OCI-LY1 (cell line): ENCODE data around the gene KCTD16.

Source experiments
- H2AFZ ChIP-seq: fragments of 200-600 bp; sonication (generic), shearing (Covaris generic); 2 replicates; pipeline ENCODE4 v1.6.0; 2014; ENCODE audit warnings: antibody characterized with exemption, mild to moderate bottlenecking, low read length
- H3F3A ChIP-seq: fragments of 200-600 bp; sonication (generic), shearing (Covaris generic); 2 replicates; pipeline ENCODE4 v1.6.0; 2014; ENCODE audit warnings: mild to moderate bottlenecking, antibody characterized with exemption, low read length, moderate library complexity; ENCODE audit not compliant: insufficient read depth
- H3K27ac ChIP-seq: fragments of 200-600 bp; sonication (generic); 2 replicates; pipeline ENCODE4 v1.5.1; 2014; ENCODE audit warnings: low read length, mixed run types, mild to moderate bottlenecking, low read depth; ENCODE audit not compliant: poor library complexity, severe bottlenecking
- H3K27me3 ChIP-seq: fragments of 200-600 bp; sonication (generic); 2 replicates; pipeline ENCODE4 v1.6.0; 2014; ENCODE audit warnings: antibody characterized with exemption, mild to moderate bottlenecking, low read length, moderate library complexity; ENCODE audit not compliant: insufficient read depth
- H3K36me3 ChIP-seq: fragments of 200-600 bp; sonication (generic); 2 replicates; pipeline ENCODE4 v1.6.1; 2014; ENCODE audit warnings: mild to moderate bottlenecking, antibody characterized with exemption, low read length, moderate library complexity, mixed read lengths; ENCODE audit not compliant: insufficient read depth
- H3K4me1 ChIP-seq: fragments of 200-600 bp; sonication (generic); 2 replicates; pipeline ENCODE4 v1.5.1; 2014; ENCODE audit warnings: mild to moderate bottlenecking, low read length, moderate library complexity; ENCODE audit not compliant: insufficient read depth, severe bottlenecking
- H3K4me2 ChIP-seq: fragments of 200-600 bp; sonication (generic), shearing (Covaris generic); 2 replicates; pipeline ENCODE4 v1.6.1; 2014; ENCODE audit warnings: low read length
- H3K4me3 ChIP-seq: fragments of 200-600 bp; sonication (generic); 2 replicates; pipeline ENCODE4 v1.5.1; 2014; ENCODE audit warnings: low read length, low read depth, mild to moderate bottlenecking, mixed read lengths; ENCODE audit not compliant: poor library complexity, severe bottlenecking
- H3K79me2 ChIP-seq: fragments of 200-600 bp; shearing (Covaris generic); 2 replicates; pipeline ENCODE4 v1.6.1; 2016; ENCODE audit warnings: mixed run types, low read length, mixed read lengths; ENCODE audit not compliant: insufficient read depth
- H3K9ac ChIP-seq: fragments of 200-600 bp; sonication (generic), shearing (Covaris generic); 2 replicates; pipeline ENCODE4 v1.6.1; 2014; ENCODE audit warnings: mild to moderate bottlenecking, low read length, mixed read lengths
- H3K9me2 ChIP-seq: fragments of 200-600 bp; sonication (generic), shearing (Covaris generic); 2 replicates; pipeline ENCODE4 v1.6.1; 2014; ENCODE audit warnings: low read depth, mild to moderate bottlenecking, low read length, mixed read lengths
- H3K9me3 ChIP-seq: fragments of 200-600 bp; shearing (Covaris generic); 2 replicates; pipeline ENCODE4 v1.6.1; 2014; ENCODE audit warnings: low read length, mixed read lengths
- H4K20me1 ChIP-seq: fragments of 200-600 bp; sonication (generic), shearing (Covaris generic); 2 replicates; pipeline ENCODE4 v1.6.0; 2016; ENCODE audit warnings: mild to moderate bottlenecking, low read length; ENCODE audit not compliant: insufficient read depth
- EZH2 ChIP-seq: fragments of 200-600 bp; sonication (generic), shearing (Covaris generic); IDR thresholded peaks from 2 replicates; pipeline ENCODE4 v1.8.0; 2017; ENCODE audit warnings: borderline replicate concordance, mixed run types, mild to moderate bottlenecking, antibody characterized with exemption, low read length, moderate library complexity, mixed read lengths
- TF ChIP-seq, protein P1 (sequence below): fragments of 200-600 bp; sonication (generic), shearing (Covaris generic); IDR thresholded peaks from 2 replicates; pipeline ENCODE4 v1.5.1; 2017; ENCODE audit warnings: mild to moderate bottlenecking, antibody characterized with exemption, low read length, moderate library complexity, mixed read lengths

KCTD16 gene

DNA sequence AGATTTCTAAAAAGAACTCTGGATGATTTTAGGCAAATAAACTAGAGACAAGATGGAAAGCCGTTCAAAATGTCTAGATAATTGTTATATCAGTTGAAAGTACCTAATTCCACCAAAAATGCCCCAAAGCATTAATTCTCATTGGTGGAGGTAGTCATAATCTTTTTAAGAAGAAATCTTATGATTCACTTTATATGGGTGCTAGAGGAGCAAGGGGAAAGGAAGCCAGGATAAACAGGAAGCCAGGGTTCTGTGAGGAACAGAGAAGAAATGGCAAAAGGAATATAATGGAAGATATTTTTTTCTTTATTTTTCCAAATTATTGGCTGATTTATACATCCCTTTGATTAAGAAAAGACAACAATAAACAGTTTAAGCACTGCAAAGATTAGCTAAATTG lies 8.0 kb upstream of the KCTD16 start:
- no peaks in the 10 kb centered on the region for H3K9me3 ChIP-seq
- no peaks in the 10 kb centered on the region for H3K79me2 ChIP-seq
- TF ChIP-seq, protein P1, sequence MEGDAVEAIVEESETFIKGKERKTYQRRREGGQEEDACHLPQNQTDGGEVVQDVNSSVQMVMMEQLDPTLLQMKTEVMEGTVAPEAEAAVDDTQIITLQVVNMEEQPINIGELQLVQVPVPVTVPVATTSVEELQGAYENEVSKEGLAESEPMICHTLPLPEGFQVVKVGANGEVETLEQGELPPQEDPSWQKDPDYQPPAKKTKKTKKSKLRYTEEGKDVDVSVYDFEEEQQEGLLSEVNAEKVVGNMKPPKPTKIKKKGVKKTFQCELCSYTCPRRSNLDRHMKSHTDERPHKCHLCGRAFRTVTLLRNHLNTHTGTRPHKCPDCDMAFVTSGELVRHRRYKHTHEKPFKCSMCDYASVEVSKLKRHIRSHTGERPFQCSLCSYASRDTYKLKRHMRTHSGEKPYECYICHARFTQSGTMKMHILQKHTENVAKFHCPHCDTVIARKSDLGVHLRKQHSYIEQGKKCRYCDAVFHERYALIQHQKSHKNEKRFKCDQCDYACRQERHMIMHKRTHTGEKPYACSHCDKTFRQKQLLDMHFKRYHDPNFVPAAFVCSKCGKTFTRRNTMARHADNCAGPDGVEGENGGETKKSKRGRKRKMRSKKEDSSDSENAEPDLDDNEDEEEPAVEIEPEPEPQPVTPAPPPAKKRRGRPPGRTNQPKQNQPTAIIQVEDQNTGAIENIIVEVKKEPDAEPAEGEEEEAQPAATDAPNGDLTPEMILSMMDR: no peak
- no peak for TF ChIP-seq EZH2
- peaks cover 71% of the 10 kb centered on the region for H3K36me3 ChIP-seq
- no peak overlapping the region for H2AFZ ChIP-seq
- no peak overlapping the region for H3K9ac ChIP-seq
- no peaks in the 10 kb centered on the region for H4K20me1 ChIP-seq
- H3K27me3 ChIP-seq: no peaks in the 10 kb centered on the region
- H3K9me2 ChIP-seq: no peaks in the 10 kb centered on the region
- H3F3A ChIP-seq: no peaks in the 10 kb centered on the region
- H3K4me2 ChIP-seq: no peak overlapping the region
- no peak overlapping the region for H3K4me3 ChIP-seq
- H3K27ac ChIP-seq: no peak overlapping the region
- H3K4me1 ChIP-seq: no peaks in the 10 kb centered on the region

DNA sequence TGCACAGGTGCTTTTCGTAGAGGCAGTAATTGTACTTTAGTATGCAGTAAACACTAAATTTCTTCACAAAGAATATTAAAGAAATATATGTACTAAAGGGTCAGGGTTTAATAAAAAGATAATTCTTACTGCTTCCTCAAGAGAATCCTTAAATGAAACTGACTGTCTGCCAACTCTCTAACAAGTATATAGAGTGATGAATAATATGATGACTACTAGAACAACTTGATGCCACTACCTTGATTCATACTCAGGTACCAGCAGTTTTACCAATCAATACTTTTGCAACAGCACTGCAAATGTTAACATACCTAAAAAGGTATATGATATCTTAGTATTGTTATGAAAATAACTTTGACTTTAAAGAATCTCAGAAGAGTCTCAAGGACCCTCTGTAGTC lies 4.0 kb upstream of the KCTD16 start:
- Histone ChIP-seq H3K79me2 (peaks cover 21% of the 10 kb centered on the region), H3K9ac (no peak overlapping the region), H3K9me3 (no peaks in the 10 kb centered on the region), H3K4me1 (peaks cover 26% of the 10 kb centered on the region), H3K4me2 (no peak overlapping the region), H3K36me3 (peaks cover 65% of the 10 kb centered on the region), H3K27me3 (no peaks in the 10 kb centered on the region), H3F3A (no peaks in the 10 kb centered on the region), H3K9me2 (no peaks in the 10 kb centered on the region), H3K4me3 (no peak overlapping the region), H4K20me1 (no peaks in the 10 kb centered on the region), H3K27ac (no peak overlapping the region), H2AFZ (no peak overlapping the region)
- TF ChIP-seq, protein P1: no peak
- TF ChIP-seq EZH2: no peak

DNA sequence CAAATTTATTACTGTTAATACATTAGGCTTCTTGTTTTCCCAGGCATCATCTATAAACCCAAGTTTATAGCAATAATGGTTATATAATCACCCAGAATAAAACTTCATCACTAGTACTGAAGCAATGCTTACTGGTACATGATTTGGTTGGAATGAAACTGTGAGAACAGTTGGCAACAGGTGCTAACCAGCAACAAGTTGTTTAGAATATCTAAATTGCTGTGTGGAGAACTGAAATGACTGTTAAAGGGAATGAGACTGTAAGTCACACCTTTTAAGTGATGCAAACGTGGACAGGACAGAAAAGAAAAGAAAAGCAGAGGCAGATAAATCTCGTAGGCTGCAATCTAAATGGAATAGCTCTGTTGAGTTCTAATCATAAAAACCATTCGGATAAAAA lies 2.7 kb upstream of the KCTD16 start:
- Histone ChIP-seq H3K79me2 (peaks cover 21% of the 10 kb centered on the region), H3K4me1 (peaks cover 26% of the 10 kb centered on the region), H3K9me3 (no peaks in the 10 kb centered on the region), H3K9me2 (no peaks in the 10 kb centered on the region), H3F3A (no peaks in the 10 kb centered on the region), H4K20me1 (no peaks in the 10 kb centered on the region), H3K27ac (no peak overlapping the region), H3K36me3 (peaks cover 52% of the 10 kb centered on the region), H3K4me3 (no peak overlapping the region), H2AFZ (no peak overlapping the region), H3K4me2 (no peak overlapping the region), H3K9ac (no peak overlapping the region), H3K27me3 (no peaks in the 10 kb centered on the region)
- TF ChIP-seq, protein P1: no peak
- no peak for TF ChIP-seq EZH2
